Fibroblast of mammary gland (primary cell): ENCODE measurements around the gene HORMAD1.
"Not testable (repeated sequence)": the region's sequence is repeated elsewhere in the genome, so short reads cannot be mapped to it uniquely, and the experiment has no call there.

Source experiments
- DNase-seq: peaks from one replicate; pipeline ENCODE4 v3.0.0-alpha.2; 2010; ENCODE audit warnings: low read depth
- H3K4me3 ChIP-seq: 2 replicates; pipeline ENCODE4 v1.5.1; 2011; ENCODE audit warnings: low read depth, mild to moderate bottlenecking, low read length, moderate library complexity; ENCODE audit not compliant: control insufficient read depth
- CTCF ChIP-seq: conservative IDR thresholded peaks from 2 replicates; pipeline ENCODE4 v1.5.1; 2011; ENCODE audit warnings: low read depth, low read length, inconsistent platforms; ENCODE audit not compliant: control insufficient read depth, insufficient read depth

HORMAD1 gene

GRCh38 chr1:150660584-150660983 lies 60.1 kb downstream of the HORMAD1 start:
- H3K4me3 ChIP-seq, result no peak overlapping the region
- DNase-seq, result no peak
- TF ChIP-seq CTCF, result no peak

GRCh38 chr1:150657064-150657463 lies 63.6 kb downstream of the HORMAD1 start:
- DNase-seq, H3K4me3 ChIP-seq: not testable (repeated sequence)

GRCh38 chr1:150654635-150655034 lies 66.1 kb downstream of the HORMAD1 start:
- DNase-seq, H3K4me3 ChIP-seq: not testable (repeated sequence)

GRCh38 chr1:150650193-150650592 lies 70.5 kb downstream of the HORMAD1 start:
- TF ChIP-seq CTCF, result no peak
- no peak overlapping the region for H3K4me3 ChIP-seq
- peak; percentile 9 for DNase-seq

- H3K4me3 ChIP-seq, result no peak overlapping the region
- no peak for TF ChIP-seq CTCF
- DNase-seq, result no peak
Observed at GRCh38 chr1:150649441-150650075, 71.1 kb downstream of the HORMAD1 start.
